Fibroblast of lung (primary cell): Measurements from ENCODE around the gene STAM2.

Source experiments
- CTCF ChIP-seq, 2 donors: IDR thresholded peaks in 1 of 2; conservative IDR thresholded peaks in 1 of 2; 1 replicate in 1 of 2; 2 replicates in 1 of 2; pipeline ENCODE4 v1.5.1; 2011 to 2012; ENCODE audit warnings: low read length in 2 of 2, control low read depth in 1 of 2, inconsistent platforms in 1 of 2, low read depth in 1 of 2, mild to moderate bottlenecking in 1 of 2
- EZH2 ChIP-seq: IDR thresholded peaks from 2 replicates; pipeline ENCODE4 v1.5.1; 2012; ENCODE audit warnings: low read length, control low read depth, mild to moderate bottlenecking; ENCODE audit errors: missing control alignments

DNA sequence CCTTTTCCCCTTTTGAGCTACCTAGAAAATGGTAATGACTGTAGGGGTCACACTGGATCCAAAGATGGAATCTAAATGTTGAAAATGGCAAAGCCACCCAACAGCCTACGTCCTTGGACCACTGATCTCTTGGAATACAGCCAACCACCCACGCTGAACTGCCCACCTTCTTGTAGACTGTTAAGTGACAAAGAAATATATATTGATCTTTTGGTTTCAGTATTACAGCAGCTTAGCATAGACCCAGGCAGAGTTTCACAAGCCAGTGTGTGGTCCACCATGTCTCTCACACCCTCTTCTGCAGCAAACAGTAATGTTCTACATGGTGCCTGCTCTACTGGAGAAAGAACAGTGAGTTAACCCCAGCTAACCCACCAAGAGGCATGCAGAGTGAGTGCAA is 96.9 kb downstream of the STAM2 start:
- no peak for TF ChIP-seq EZH2
- TF ChIP-seq CTCF (conservative IDR thresholded peaks at IDR 0.05 in 1 of 2, IDR thresholded peaks at IDR 0.05 in 1 of 2; ENCODE audit: low read depth in 1 of 2, low read length in 2 of 2) = no peak
